ENCODE results near the gene NFIA. TPM values are rescaled to one million over a fixed set of nuclear protein-coding genes. Genes with fewer than 3 reads are reported as not detected.

The NFIA gene
- total and polyA plus RNA-seq, 2 of the 13 experiments (the other 11 are each of a cell fraction or from before 2014, with no cell fraction given) = 14.7 to 28.5 TPM

GRCh38 chr1:61406467-61406866, 324.1 kb downstream of the NFIA start:
- intact Hi-C loops (cut with micrococcal nuclease; ENCODE audit: unreplicated experiment) (no loop called here), in situ Hi-C loops (cut with HindIII; ENCODE audit: extremely low pct_ligation_motif_present, low pct_unique_long_range_greater_than_20kb) (no loop called here)
- Histone ChIP-seq H3K27me3 (ENCODE audit: control insufficient read depth in 1 of 2, insufficient read depth in 2 of 2, low read length in 2 of 2) (no peaks in the 10 kb centered on the region), H3K9ac (ENCODE audit: insufficient read depth, low read depth, low read length) (no peak overlapping the region), H3K4me2 (ENCODE audit: low read depth, low read length) (no peak overlapping the region), H3K4me1 (ENCODE audit: insufficient read depth, low read length) (no peaks in the 10 kb centered on the region), H3K27ac (ENCODE audit: extremely low read length, insufficient read depth, low read length) (no peak overlapping the region), H3K4me3 (replicated peaks in 1 of 3; ENCODE audit: insufficient read depth in 1 of 3, low read depth in 2 of 3, low read length in 3 of 3) (no peak overlapping the region), H2AFZ (ENCODE audit: low read length) (no peak overlapping the region), H3K9me3 (ENCODE audit: low read length) (no peaks in the 10 kb centered on the region), H4K20me1 (ENCODE audit: insufficient read depth, low read length) (no peaks in the 10 kb centered on the region), H3K36me3 (replicated peaks in 1 of 2; ENCODE audit: control insufficient read depth in 1 of 2, insufficient read depth in 2 of 2, low read length in 2 of 2) (peaks cover 37 to 83% of the 10 kb centered on the region in 2 experiments), H3K79me2 (ENCODE audit: insufficient read depth, low read length) (no peaks in the 10 kb centered on the region)
- no peak for DNase-seq (ENCODE audit: low spot score)
- WGBS (ENCODE audit: low lambda C conversion rate) = 99% methylated on average over 10 of the region's 10 CpGs
- no peak for ATAC-seq
- no peak for TF ChIP-seq ZNF878 (CRISPR knock-in tag; IDR thresholded peaks at IDR 0.05)
- TF ChIP-seq RERE (CRISPR knock-in tag; IDR thresholded peaks at IDR 0.05; ENCODE audit: low read depth) = no peak
- peak; percentile 49 for TF ChIP-seq HNRNPK (IDR thresholded peaks at IDR 0.05; ENCODE audit: low read depth, low read length, poor library complexity, severe bottlenecking)
- FAIRE-seq = no peak
- ChIA-PET POLR2A (no interaction called here), CTCF (ENCODE audit: low intra/inter-chr PET ratio, low total read pairs) (no interaction called here)
- no TSS peak for BruUV-seq (replicated peaks)
